ENCODE data around the gene CYB561D2. TPM values are rescaled to one million over a fixed set of nuclear protein-coding genes. Genes with fewer than 3 reads are reported as not detected.

CYB561D2 gene
- total and polyA plus RNA-seq, 2 donors (not counting 3 experiments of a cell fraction or from before 2014, with no cell fraction given) = 13.6 to 46.0 TPM

GRCh38 chr3:50373146-50374051, 22.7 kb downstream of the CYB561D2 start:
- intact Hi-C loops (cut with micrococcal nuclease) = no loop called here

More at GRCh38 chr3:50373146-50374051, 22.7 kb downstream of the CYB561D2 start:
- TF ChIP-seq EZH2 (IDR thresholded peaks at IDR 0.05; ENCODE audit: borderline replicate concordance, low read depth, low read length, severe bottlenecking) (no peak), MYC (IDR thresholded peaks at IDR 0.05; ENCODE audit: low read depth, low read length) (no peak), MAX (IDR thresholded peaks at IDR 0.05; ENCODE audit: insufficient read depth, insufficient read length) (no peak), POLR2AphosphoS5 (IDR thresholded peaks at IDR 0.05; ENCODE audit: insufficient read depth, low read depth, low read length) (no peak), CTCF (IDR thresholded peaks at IDR 0.05; ENCODE audit: extremely low read depth in 1 of 2, insufficient read depth in 1 of 2, low read depth in 1 of 2, low read length in 2 of 2) (no peak), JUN (IDR thresholded peaks at IDR 0.05; ENCODE audit: borderline replicate concordance, insufficient read depth, insufficient read length, low read depth) (no peak), FOS (IDR thresholded peaks at IDR 0.05; ENCODE audit: borderline replicate concordance, insufficient read depth, low read length) (no peak), POLR2A (IDR thresholded peaks at IDR 0.05; ENCODE audit: low read depth, low read length) (no peak), GATA2 (IDR thresholded peaks at IDR 0.05; ENCODE audit: insufficient read depth, insufficient read length, low read depth, low read length) (no peak)
- BruUV-seq (replicated peaks) = no TSS peak
- Histone ChIP-seq H3K79me2 (ENCODE audit: control insufficient read depth, insufficient read depth, low read length) (no peaks in the 10 kb centered on the region), H3K27me3 (ENCODE audit: control insufficient read depth in 2 of 2, insufficient read depth in 2 of 2, low read length in 2 of 2) (peaks cover 0 to 2% of the 10 kb centered on the region in 2 experiments), H3K4me2 (ENCODE audit: insufficient read depth, low read length) (no peak overlapping the region), H3K9ac (replicated peaks; ENCODE audit: extremely low read depth, insufficient read depth, low read length) (no peak overlapping the region), H3K9me3 (replicated peaks; ENCODE audit: control insufficient read depth, insufficient read depth, low read length) (no peaks in the 10 kb centered on the region), H3K9me1 (replicated peaks; ENCODE audit: control insufficient read depth, extremely low read depth, insufficient read depth, low read length) (no peaks in the 10 kb centered on the region), H3K4me3 (replicated peaks in 1 of 3; ENCODE audit: insufficient read depth in 1 of 3, low read depth in 1 of 3, low read length in 3 of 3) (no peak overlapping the region), H4K20me1 (replicated peaks; ENCODE audit: control insufficient read depth, extremely low read depth, insufficient read depth, low read length) (no peaks in the 10 kb centered on the region), H3K27ac (ENCODE audit: insufficient read depth, low read depth, low read length) (no peak overlapping the region), H3K36me3 (ENCODE audit: control insufficient read depth in 2 of 2, extremely low read depth in 1 of 2, insufficient read depth in 2 of 2, low read length in 2 of 2) (no peaks in the 10 kb centered on the region), H2AFZ (ENCODE audit: low read depth, low read length) (no peak overlapping the region), H3K4me1 (ENCODE audit: control insufficient read depth, extremely low read depth, insufficient read depth, low read length) (no peaks in the 10 kb centered on the region)
- CTCF ChIA-PET = interaction anchor here (1.3 kb wide), 1 partner anchor 169 kb away, joined by 3 read pairs; no protein-coding TSS in a partner anchor
- POLR2A ChIA-PET = no interaction called here
- dilution Hi-C loops (cut with MboI; ENCODE audit: extremely low pct_ligation_motif_present, low sequenced_read_pairs) = no loop called here
- DNase-seq (ENCODE audit: low read depth, low spot score) = no peak
- FAIRE-seq = no peak
